ENCODE results near the gene HCN2. TPM values are rescaled to one million over a fixed set of nuclear protein-coding genes. Genes with fewer than 3 reads are reported as not detected.
A peak's percentile ranks its signal among the peaks of the same experiment; 100 is the strongest.

HCN2 gene
- total and polyA plus RNA-seq, 9 of the 15 experiments (the other 6 are each of a cell fraction or from before 2014, with no cell fraction given), result 0.29 to 4.2 (median 0.82) TPM; not detected in 2

DNA sequence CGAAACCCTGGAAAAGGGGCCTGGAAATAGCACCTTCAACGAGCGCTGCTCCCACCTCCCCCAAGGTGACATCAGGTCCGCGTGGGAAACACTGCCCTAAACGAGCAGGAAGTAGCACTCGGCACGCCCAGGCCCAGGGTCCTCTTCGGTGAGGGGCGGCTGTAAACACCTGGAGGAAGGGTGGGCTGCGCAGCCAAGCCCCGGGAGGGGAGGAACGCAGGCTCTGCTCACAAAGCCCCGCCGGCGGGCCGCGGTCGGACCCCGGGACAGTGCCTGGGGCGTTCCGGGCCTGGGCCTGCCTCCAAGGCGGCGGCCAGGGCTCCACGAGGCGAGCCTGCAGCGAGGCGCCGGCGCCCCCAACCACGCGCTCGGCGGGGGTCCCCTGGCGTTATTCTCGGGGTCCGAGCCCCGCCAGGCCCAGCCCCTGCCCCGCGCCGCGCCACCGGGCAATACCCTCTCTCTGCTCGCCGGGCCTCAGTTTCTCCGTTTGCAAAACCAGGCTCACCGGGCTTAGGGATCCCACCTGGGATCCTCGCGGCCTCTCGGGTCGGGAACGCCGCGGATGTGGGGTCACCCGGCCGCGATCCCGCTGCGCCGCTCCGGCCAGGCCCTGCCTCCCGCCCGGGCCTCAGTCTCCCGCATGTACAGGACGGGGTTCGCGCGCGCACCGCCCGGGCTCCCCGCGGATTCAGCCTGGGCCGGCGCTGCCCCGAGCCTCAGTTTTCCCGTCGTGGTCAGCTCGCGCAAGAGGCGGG is 72.7 kb downstream of the HCN2 start (continued):
- TF ChIP-seq, protein P1, sequence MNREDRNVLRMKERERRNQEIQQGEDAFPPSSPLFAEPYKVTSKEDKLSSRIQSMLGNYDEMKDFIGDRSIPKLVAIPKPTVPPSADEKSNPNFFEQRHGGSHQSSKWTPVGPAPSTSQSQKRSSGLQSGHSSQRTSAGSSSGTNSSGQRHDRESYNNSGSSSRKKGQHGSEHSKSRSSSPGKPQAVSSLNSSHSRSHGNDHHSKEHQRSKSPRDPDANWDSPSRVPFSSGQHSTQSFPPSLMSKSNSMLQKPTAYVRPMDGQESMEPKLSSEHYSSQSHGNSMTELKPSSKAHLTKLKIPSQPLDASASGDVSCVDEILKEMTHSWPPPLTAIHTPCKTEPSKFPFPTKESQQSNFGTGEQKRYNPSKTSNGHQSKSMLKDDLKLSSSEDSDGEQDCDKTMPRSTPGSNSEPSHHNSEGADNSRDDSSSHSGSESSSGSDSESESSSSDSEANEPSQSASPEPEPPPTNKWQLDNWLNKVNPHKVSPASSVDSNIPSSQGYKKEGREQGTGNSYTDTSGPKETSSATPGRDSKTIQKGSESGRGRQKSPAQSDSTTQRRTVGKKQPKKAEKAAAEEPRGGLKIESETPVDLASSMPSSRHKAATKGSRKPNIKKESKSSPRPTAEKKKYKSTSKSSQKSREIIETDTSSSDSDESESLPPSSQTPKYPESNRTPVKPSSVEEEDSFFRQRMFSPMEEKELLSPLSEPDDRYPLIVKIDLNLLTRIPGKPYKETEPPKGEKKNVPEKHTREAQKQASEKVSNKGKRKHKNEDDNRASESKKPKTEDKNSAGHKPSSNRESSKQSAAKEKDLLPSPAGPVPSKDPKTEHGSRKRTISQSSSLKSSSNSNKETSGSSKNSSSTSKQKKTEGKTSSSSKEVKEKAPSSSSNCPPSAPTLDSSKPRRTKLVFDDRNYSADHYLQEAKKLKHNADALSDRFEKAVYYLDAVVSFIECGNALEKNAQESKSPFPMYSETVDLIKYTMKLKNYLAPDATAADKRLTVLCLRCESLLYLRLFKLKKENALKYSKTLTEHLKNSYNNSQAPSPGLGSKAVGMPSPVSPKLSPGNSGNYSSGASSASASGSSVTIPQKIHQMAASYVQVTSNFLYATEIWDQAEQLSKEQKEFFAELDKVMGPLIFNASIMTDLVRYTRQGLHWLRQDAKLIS (CRISPR knock-in tag; IDR thresholded peaks at IDR 0.05), result no peak
- TF ChIP-seq ZNF121 (CRISPR knock-in tag; conservative IDR thresholded peaks at IDR 0.05) (peak; percentile 46), SRSF1 (IDR thresholded peaks at IDR 0.05; ENCODE audit: low read depth, low read length) (no peak), SIRT6 (IDR thresholded peaks at IDR 0.05; ENCODE audit: low read depth, low read length) (no peak), ZBTB7A (IDR thresholded peaks at IDR 0.05; ENCODE audit: borderline replicate concordance, control insufficient read depth, low read depth, low read length) (peak; percentile 91), KLF6 (CRISPR knock-in tag; IDR thresholded peaks at IDR 0.05; ENCODE audit: borderline replicate concordance) (no peak), ZNF253 (CRISPR knock-in tag; conservative IDR thresholded peaks at IDR 0.05) (no peak), RBM17 (IDR thresholded peaks at IDR 0.05; ENCODE audit: borderline replicate concordance, low read depth, low read length) (no peak), HDAC2 (IDR thresholded peaks at IDR 0.05) (no peak), HNRNPLL (IDR thresholded peaks at IDR 0.05; ENCODE audit: low read depth, low read length, poor library complexity, severe bottlenecking) (no peak), BCL6 (CRISPR knock-in tag; IDR thresholded peaks at IDR 0.05) (no peak), ZNF717 (CRISPR knock-in tag; IDR thresholded peaks at IDR 0.05) (no peak)
- TF ChIP-seq, protein P2, sequence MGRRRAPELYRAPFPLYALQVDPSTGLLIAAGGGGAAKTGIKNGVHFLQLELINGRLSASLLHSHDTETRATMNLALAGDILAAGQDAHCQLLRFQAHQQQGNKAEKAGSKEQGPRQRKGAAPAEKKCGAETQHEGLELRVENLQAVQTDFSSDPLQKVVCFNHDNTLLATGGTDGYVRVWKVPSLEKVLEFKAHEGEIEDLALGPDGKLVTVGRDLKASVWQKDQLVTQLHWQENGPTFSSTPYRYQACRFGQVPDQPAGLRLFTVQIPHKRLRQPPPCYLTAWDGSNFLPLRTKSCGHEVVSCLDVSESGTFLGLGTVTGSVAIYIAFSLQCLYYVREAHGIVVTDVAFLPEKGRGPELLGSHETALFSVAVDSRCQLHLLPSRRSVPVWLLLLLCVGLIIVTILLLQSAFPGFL (CRISPR knock-in tag; IDR thresholded peaks at IDR 0.05), result 0 out of 2 replicates have a peak, but pooled peaks have one; percentile 66
- TF ChIP-seq, protein P3, sequence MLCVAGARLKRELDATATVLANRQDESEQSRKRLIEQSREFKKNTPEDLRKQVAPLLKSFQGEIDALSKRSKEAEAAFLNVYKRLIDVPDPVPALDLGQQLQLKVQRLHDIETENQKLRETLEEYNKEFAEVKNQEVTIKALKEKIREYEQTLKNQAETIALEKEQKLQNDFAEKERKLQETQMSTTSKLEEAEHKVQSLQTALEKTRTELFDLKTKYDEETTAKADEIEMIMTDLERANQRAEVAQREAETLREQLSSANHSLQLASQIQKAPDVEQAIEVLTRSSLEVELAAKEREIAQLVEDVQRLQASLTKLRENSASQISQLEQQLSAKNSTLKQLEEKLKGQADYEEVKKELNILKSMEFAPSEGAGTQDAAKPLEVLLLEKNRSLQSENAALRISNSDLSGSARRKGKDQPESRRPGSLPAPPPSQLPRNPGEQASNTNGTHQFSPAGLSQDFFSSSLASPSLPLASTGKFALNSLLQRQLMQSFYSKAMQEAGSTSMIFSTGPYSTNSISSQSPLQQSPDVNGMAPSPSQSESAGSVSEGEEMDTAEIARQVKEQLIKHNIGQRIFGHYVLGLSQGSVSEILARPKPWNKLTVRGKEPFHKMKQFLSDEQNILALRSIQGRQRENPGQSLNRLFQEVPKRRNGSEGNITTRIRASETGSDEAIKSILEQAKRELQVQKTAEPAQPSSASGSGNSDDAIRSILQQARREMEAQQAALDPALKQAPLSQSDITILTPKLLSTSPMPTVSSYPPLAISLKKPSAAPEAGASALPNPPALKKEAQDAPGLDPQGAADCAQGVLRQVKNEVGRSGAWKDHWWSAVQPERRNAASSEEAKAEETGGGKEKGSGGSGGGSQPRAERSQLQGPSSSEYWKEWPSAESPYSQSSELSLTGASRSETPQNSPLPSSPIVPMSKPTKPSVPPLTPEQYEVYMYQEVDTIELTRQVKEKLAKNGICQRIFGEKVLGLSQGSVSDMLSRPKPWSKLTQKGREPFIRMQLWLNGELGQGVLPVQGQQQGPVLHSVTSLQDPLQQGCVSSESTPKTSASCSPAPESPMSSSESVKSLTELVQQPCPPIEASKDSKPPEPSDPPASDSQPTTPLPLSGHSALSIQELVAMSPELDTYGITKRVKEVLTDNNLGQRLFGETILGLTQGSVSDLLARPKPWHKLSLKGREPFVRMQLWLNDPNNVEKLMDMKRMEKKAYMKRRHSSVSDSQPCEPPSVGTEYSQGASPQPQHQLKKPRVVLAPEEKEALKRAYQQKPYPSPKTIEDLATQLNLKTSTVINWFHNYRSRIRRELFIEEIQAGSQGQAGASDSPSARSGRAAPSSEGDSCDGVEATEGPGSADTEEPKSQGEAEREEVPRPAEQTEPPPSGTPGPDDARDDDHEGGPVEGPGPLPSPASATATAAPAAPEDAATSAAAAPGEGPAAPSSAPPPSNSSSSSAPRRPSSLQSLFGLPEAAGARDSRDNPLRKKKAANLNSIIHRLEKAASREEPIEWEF (CRISPR knock-in tag; IDR thresholded peaks at IDR 0.05), result no peak
